H1 (cell line): ENCODE measurements around the gene CCSER2. TPM values are rescaled to one million over a fixed set of nuclear protein-coding genes. Genes with fewer than 3 reads are reported as not detected.

Source experiments
- CEBPB ChIP-seq: IDR thresholded peaks from 2 replicates; pipeline ENCODE4 v1.6.1; 2012; ENCODE audit warnings: low read depth, low read length
- CHD1 ChIP-seq: IDR thresholded peaks from 2 replicates; pipeline ENCODE4 v1.6.1; 2012; ENCODE audit warnings: low read depth, low read length, improper control_type of control experiment
- HDAC6 ChIP-seq: IDR thresholded peaks from one replicate; pipeline ENCODE4 v1.7.1; 2012; ENCODE audit warnings: low read depth, mild to moderate bottlenecking, inconsistent platforms, low read length, moderate library complexity
- NANOG ChIP-seq: IDR thresholded peaks from 2 replicates; pipeline ENCODE4 v1.6.1; 2011; ENCODE audit warnings: low read length, low read depth, mild to moderate bottlenecking, inconsistent platforms; ENCODE audit not compliant: insufficient read depth, poor library complexity, severe bottlenecking
- RAD21 ChIP-seq, 2 experiments: IDR thresholded peaks in 1 of 2; conservative IDR thresholded peaks in 1 of 2; 2 replicates each; pipeline ENCODE4 v1.6.1; 2011; ENCODE audit warnings: low read depth in 2 of 2, low read length in 2 of 2, improper control_type of control experiment in 1 of 2, inconsistent platforms in 1 of 2, mild to moderate bottlenecking in 1 of 2, moderate library complexity in 1 of 2
- RBBP5 ChIP-seq: IDR thresholded peaks from 2 replicates; pipeline ENCODE4 v1.7.1; 2012; ENCODE audit warnings: low read depth, mild to moderate bottlenecking, inconsistent platforms, low read length, moderate library complexity, borderline replicate concordance
- ZNF274 ChIP-seq: IDR thresholded peaks from 2 replicates; pipeline ENCODE4 v1.7.0; 2012; ENCODE audit warnings: low read length, borderline replicate concordance; ENCODE audit errors: extremely low read depth
- polyA plus RNA-seq, 7 experiments: library from polyadenylated mRNA; depleted of rRNA in 3 of 7; stranded (reverse) in 5 of 7; unstranded in 2 of 7; fragments of >200 nt in 5 of 7; fragments of 200-250 nt in 2 of 7; gene quantifications; 1 replicate in 5 of 7; 2 replicates in 1 of 7; 4 replicates in 1 of 7; pipeline versions ENCODE4 v1.2.1 to v1.2.3, GENCODE V29; 2011 to 2013; ENCODE audit warnings: missing spikeins in 2 of 7, mixed read lengths in 2 of 7
- total RNA-seq: library from RNA; stranded (reverse); fragmentation: NEBNext Ultra II Directional; extraction: Animal tissue kit (Norgen Biotek cat#: 25700); gene quantifications from 2 replicates; pipeline ENCODE4 v1.2.1, GENCODE V29; 2021

Gene CCSER2
- total and polyA plus RNA-seq, 2 of the 8 experiments (the other 6 are each of a cell fraction or from before 2014, with no cell fraction given): 6.9 to 30.5 TPM

DNA sequence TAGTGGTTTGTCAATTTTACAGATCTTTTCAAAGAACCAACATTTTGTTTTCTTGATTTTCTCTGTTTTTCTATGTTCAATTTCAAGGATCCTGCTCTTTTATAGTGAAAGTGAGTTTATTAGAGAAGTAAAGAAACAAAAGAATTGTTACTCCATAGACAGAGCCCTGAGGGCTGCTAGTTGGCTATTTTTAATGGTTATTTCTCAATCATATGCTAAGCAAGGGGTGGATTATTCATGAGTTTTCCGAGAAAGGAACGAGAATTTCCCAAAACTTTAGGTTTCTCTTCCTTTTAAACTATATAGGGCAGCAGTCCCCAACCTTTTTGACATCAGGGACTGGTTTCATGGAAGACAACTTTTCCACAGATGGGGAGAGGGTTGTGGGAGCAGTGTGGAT is 165.0 kb downstream of the CCSER2 start (continued):
- TF ChIP-seq CEBPB (no peak), NANOG (no peak), RAD21 (IDR thresholded peaks at IDR 0.05 in 1 of 2, conservative IDR thresholded peaks at IDR 0.05 in 1 of 2; ENCODE audit: low read depth in 2 of 2, low read length in 2 of 2) (no peak), CHD1 (no peak), RBBP5 (no peak), HDAC6 (no peak), ZNF274 (no peak)
